Inferior parietal cortex (tissue), 1 donor: ENCODE data around the gene ZDHHC13.
A peak's percentile ranks its signal among the peaks of the same experiment; 100 is the strongest.

ENCODE experiments used
- DNase-seq: peaks from one replicate; pipeline ENCODE4 v3.0.0-alpha.2; 2016; ENCODE audit errors: extremely low spot score

The ZDHHC13 gene, protein sequence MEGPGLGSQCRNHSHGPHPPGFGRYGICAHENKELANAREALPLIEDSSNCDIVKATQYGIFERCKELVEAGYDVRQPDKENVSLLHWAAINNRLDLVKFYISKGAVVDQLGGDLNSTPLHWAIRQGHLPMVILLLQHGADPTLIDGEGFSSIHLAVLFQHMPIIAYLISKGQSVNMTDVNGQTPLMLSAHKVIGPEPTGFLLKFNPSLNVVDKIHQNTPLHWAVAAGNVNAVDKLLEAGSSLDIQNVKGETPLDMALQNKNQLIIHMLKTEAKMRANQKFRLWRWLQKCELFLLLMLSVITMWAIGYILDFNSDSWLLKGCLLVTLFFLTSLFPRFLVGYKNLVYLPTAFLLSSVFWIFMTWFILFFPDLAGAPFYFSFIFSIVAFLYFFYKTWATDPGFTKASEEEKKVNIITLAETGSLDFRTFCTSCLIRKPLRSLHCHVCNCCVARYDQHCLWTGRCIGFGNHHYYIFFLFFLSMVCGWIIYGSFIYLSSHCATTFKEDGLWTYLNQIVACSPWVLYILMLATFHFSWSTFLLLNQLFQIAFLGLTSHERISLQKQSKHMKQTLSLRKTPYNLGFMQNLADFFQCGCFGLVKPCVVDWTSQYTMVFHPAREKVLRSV

DNA sequence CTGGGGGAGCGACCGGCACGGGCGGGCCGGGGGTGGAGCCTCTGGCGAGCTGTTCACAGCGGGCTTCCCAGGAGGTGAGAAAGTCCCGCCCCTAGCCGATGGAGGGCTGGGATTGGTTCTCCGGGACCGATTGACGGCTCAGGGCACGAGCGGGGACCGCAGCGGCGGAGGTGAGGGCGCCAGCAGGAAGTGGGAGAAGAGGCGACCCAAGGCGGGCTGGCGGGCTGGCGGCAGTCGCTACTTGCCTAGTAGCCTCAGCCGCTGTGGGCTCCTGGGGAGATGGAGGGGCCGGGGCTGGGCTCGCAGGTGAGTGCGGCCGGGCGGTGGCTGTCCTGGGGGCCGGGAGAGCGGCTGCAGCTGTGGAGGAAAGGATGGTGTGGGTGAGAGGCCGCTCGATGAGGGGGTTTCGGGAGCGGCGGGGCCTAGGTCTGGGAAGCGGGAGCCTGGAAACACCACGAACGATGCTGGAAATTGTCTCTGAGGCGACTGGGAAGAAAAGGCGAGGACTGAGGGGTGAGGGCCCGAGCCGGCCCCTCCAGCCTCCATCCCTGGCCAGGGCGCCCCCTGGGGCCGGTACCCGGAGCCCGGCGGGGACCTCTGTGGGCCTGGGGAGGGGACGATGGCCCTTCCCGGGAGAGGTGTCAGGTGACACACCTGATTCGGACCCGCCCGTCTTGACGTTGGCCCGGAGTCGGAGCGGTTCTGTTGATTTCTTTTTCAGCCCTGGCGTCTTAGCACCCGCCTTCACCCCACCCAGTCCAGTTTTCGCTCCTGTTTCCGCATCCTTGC lies at the start of gene ZDHHC13:
TSS of gene ZDHHC13 (plus strand) at position 198 of the 789 bp plus-strand sequence. CDS start at position 280, 82 bp downstream.
- DNase-seq, result peak; percentile 91

GRCh38 chr11:19071255-19071654 lies 45.7 kb upstream of the ZDHHC13 start:
- peak; percentile 86 for DNase-seq

DNA sequence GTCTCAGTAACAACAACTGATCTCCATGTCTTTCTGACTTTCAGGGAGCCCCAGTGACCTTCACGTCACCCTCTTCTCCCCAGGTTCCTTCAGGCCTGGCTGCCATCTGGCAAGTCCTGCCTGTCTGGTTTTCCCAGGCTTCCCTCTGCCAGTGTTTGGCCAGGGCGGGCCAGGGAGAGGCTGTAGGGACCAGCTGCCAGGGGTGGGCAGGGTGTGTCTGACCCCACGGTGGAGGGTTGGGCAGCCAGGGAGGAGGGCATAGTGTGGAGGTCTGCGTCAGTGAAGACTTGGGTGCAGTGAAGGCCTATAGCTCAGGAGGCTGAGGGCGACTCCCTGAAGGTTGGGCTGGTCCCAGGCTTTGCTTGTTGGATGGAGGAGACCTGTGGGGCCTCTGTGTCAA lies 44.5 kb upstream of the ZDHHC13 start:
- DNase-seq, result no peak

GRCh38 chr11:19073454-19074415 lies 43.2 kb upstream of the ZDHHC13 start:
- DNase-seq, result no peak

DNA sequence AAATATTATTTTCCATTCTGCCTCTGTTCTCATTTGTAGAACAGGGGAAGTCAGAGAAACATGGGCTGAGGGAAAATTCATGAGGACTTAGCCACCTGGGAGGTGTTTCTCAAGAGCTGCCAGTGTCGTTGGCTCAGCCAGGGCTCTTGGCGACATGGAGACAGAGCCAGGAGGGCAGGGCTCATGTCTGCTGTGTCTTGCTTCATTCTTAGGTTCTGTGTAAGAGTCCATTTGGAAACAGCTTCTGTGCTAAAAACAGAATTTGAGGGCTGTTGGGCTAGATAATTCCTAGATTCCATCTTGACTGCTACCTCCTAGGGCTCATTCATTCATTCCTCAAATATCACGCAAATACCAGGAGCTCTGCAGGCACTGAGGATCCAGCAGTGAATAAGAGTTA lies 41.3 kb upstream of the ZDHHC13 start:
- no peak for DNase-seq

DNA sequence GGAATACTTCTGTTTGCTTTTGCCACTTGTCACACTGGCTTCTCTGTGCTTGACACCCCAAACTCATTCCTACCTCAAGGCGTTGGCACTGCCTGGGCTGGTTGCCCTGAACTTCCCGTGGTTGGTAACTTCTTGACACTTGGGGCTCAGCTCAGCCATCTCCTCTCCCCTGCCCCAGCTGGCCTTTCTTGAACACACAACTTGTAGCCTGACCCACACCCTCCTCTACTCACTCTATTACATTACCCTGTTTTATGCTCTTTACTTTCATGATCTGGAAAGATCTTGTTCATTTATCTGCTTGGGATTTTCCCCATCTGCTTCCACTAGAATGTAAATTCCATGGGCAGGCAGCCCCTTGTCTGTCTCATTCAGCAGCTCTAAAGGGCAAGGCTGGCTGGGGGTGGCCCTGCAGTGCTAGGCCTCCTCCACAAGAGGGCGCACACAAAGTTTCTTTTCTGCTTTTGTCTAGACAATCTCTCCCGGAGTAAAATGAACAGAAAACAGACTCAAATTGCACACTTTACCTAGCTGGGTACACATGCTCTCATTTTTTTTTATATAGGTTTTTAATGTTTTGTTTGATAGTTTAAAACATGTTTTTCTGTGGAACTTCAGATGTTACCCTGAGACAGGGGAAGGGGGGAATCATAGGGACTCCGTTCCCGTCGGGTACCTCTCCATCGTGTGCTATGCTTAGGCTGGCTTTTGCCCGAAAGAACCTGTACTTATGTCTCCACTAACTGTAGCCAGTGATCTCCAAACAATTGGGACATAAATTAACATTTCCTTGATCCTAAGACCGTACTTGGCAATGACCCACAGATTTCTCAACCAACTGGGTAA lies 40.0 kb upstream of the ZDHHC13 start:
- DNase-seq, result peak; percentile 83

- no peak for DNase-seq
Measured at GRCh38 chr11:19077965-19078364, 39.0 kb upstream of the ZDHHC13 start.

- DNase-seq, result peak; percentile 15
Measured at GRCh38 chr11:19079643-19080440, 37.1 kb upstream of the ZDHHC13 start.

- no peak for DNase-seq
Measured at GRCh38 chr11:19080579-19080993, 36.4 kb upstream of the ZDHHC13 start.

GRCh38 chr11:19083166-19083565 lies 33.8 kb upstream of the ZDHHC13 start:
- no peak for DNase-seq

- no peak for DNase-seq
Measured at GRCh38 chr11:19084661-19085315, 32.2 kb upstream of the ZDHHC13 start.

GRCh38 chr11:19087658-19088057 lies 29.3 kb upstream of the ZDHHC13 start:
- no peak for DNase-seq

DNA sequence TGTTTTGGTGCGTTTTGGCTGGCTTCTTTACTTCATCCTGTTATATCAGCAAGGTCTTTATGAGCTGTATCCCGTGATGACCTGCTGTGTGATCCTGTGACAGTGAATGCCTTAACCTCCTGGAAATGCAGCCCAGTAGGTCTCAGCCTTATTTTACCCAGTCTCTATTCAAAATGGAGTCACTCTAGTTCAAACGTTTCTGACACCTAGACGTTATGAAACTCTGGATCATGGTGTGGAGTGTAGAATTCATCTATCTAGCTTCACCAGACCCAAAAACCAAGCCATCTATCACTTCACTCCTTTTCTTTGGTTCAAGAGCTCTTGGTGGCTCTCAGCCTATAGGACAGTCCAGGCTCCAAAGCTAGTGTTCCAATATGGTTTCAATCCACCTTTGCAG lies 28.2 kb upstream of the ZDHHC13 start:
- no peak for DNase-seq

DNA sequence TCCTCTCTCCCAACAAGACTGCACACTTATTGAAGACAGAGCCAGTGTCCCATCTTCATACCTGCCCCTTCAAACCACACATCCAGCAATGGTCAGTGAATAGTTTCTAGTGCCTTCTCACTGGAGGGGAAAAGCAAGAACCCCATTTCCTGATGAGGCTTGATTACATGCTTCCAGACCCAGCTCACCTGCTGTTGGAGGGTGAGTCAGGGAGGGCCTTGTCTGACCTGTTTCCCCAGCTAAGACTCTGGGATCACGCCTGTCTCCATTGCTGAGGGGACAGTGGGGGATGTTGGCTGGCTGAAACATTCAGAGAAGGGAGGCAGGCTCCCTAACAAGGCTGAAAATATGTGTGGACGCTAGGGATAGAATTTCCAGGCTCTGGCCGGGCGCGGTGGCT lies 27.5 kb upstream of the ZDHHC13 start:
- DNase-seq, result no peak

DNA sequence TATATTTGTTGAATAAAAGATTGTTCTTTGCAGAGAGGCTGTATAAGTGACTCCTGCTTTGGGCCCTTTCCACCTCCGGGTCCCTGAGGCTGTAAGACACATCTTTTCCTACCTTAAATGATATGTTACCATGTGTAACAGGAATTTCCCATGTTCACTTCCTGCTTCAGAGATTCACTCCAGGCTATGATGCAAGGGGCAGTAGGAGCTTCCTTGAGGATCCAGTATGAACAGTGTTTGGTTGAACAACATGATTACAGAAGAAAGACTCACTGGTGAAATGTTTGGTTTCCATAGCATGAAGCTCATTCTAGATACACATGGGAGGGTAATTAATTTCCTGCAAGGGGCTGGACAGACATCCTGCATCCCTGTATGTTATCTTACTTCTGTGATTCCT lies 25.6 kb upstream of the ZDHHC13 start:
- DNase-seq, result no peak

DNA sequence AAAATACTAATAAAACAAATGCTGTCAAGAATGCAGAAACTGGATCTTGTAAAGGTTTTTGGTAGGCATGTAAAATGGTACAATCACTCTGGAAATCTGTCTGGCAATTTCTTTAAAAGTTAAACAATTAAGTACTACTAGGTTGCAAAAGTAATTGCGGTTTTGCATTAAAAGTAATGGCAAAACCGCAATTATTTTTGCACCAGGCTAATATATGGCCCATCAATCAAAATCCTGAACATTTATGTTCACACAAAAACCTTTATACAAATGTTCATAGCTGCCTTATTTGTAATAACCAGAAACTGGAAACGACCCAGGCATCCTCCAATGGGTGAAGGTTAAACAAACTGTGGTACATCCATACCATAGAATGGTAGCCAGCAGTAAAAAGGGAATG lies 24.6 kb upstream of the ZDHHC13 start:
- no peak for DNase-seq

DNA sequence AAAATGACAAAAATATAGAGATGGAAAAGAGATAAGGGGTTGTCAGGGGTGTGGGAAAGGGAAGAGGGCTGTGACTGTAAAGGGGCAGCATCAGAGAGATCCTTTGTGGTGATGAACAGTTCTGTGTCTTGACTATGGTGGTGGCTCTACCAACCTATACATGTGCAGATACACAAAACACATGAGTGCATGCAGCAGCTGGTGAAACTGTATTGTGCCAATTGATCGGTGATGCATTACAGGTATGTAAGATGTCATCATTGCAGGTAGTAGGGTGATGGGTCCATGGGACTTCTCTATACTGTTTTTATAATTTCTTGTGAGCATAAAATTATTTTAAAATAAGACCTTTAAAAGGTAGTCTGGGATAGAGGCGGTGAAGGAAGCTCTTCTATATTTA lies 24.1 kb upstream of the ZDHHC13 start:
- DNase-seq, result no peak

- no peak for DNase-seq
Measured at GRCh38 chr11:19093976-19094375, 23.0 kb upstream of the ZDHHC13 start.

- DNase-seq, result no peak
Measured at GRCh38 chr11:19094859-19095258, 22.1 kb upstream of the ZDHHC13 start.
